HG03064 (cell line): ENCODE results near the gene ULBP2.
A peak's percentile ranks its signal among the peaks of the same experiment; 100 is the strongest.
"Not testable (repeated sequence)": the region's sequence is repeated elsewhere in the genome, so short reads cannot be mapped to it uniquely, and the experiment has no call there.

Source experiments
- ATAC-seq: cut with Tn5 transposase; IDR thresholded peaks from one replicate; pipeline ENCODE4 v1.9.1; 2021; ENCODE audit warnings: low read depth; ENCODE audit not compliant: unreplicated experiment

ULBP2 gene

DNA sequence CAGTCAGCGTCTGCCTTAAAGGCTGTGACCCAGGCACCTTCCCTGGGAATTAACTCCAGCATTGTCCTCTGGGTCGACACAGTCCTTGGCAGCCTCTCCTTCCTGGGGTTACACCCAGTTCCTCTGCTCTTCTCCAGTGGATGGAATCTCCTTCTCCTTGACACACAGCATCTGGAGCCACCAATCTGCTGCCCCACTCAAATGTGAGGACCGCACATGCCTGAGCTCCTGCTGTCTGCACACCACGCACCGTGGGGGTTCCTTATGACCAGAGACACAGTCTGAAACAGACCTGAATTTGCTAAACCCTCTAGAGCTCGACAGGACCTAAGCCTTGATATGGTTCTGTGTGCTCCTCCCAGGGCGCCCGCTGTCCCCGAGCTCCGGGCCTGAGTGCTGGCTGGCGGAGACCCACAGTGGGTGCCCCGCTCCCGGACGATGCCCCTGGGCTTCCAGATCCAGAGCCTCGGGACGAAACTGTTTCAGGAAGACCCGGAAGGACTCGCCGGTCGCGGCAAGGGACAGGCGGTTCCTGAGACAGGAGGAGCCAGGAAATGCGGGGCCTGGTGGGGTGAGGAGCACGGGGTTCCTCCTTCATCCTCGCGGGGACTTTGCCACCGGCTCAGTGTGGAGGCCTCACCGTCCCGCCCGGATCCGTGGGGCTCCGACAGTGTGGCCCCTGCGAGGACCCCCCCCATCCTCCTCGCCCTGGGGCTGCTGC lies 16.4 kb upstream of the ULBP2 start:
- no peak for ATAC-seq

DNA sequence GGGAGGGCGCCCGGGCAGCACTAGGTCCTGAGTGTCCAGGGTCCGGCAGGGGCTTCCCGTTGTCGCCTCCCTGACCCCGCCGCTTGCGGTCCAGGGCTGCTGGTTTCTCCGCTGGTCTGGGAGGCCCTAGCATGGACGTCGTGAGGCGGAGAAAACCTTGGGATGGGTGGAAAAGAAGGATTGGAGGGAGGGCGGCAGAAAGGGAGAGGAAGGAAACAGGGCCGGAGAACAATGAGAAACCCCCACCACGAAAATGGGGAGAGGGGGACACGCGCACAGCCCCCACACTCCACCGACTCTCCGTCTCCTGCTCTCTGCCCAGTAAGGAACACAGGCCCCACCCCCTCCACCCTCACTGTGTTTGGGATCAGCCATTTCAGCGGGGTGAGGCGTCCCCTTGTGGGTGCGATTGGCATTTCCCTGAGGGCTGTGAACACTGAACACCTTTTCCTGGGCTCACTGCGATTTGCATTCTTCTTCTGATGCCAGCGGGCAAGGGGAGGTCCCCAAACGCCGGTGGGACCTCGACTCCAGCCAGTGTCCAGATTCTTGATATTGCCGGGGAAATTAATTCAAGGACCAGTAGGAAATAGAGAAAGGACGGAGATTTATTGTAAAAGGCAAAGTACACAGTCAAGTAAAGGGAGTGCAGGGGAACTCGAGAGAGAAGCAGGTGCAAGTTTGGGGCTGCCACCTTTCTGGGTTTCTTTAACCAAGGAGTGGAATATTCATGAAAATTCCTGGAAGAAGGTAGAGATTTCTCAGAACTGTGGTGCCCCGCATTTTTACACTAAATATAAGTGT lies 15.6 kb upstream of the ULBP2 start:
- ATAC-seq = no peak

DNA sequence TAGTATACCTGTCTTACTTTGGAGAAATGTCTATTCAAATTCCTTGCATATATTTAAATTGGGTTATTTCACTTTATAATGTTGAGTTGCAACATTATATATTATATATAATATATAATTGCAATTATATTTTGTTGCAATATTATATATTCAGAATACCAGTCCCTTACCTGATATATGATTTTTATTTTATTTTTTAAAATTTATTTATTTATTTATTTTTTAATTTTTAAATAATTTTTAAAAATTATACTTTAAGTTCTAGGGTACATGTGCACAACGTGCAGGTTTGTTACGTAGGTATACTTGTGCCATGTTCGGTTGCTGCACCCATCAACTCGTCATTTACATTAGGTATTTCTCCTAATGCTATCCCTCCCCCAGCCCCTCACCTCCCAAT lies 14.8 kb upstream of the ULBP2 start:
- ATAC-seq = not testable (repeated sequence)

DNA sequence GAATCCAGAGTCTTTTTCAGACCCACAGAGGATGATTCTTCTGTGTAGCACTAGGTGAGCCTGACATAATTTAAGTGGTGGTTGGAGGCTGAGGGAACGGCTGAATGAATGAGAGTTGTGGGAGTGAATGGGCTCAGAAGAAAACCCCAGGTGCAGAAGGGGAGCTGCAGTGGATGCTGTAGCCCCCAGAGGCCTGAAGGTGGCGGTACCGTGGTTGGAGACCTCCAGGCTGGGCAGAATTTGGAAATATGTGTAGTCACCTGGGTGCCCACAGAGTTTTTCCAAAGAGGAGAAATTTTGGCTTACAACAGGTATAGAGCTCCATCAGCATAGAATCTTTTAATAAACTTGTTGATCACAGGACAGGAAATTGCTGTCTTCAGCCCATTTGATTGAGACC lies 12.4 kb upstream of the ULBP2 start:
- no peak for ATAC-seq

DNA sequence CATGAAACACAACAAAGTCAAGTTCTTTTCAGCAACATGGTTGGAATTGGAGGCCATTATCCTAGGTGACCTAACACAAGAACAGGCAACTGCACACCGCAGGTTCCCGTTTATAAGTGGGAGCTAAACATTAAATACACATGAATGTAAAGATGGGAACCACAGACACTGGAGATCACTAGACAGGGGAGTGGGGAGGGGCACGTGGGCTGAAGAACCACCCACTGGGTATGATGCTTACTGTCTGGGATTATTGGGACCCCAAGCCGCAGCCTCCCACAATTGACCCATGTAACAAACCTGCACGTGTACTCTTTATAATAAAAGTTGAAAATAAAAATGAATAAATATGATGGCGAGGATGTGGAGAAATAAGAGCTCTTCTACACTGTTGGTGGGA lies 10.3 kb upstream of the ULBP2 start:
- ATAC-seq = no peak

DNA sequence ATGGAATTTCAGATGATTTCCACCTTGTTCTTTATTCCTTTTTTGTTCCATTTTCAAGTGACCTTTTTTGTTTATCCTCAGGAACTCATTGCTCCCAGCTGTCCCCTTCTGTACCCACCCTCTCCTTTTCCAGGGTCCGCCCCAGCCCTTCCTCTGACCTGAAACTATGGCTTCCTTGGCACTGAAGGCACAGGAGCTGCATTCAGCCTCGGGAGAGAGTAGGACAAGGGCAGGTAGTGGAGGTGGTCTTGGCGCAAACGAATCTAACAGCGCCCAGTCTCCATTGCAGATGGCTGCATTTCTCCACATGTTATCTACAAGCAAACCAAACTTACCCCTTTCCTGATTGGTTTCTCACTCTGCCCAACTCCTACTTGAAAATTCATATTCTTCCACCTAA lies 8.8 kb upstream of the ULBP2 start:
- ATAC-seq = no peak

DNA sequence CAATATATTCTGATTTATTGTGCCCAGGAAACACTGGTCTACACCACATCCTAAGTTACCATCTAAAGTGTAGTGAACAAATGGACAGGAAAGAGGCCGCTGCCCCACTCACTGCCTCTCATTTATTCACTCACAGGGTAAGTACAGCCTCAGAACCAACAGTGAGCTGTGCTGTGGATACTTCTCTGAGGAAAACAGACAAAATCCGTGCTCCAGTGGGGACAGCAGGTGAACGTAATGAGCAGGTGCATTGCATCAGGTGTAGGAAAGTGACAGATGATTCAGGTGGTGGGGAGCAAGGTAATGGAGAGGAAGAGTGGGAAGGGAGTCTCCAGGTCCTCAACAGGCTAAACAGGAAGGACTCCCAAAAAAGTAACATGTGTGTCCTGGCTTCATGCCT lies 8.4 kb upstream of the ULBP2 start:
- ATAC-seq = no peak

DNA sequence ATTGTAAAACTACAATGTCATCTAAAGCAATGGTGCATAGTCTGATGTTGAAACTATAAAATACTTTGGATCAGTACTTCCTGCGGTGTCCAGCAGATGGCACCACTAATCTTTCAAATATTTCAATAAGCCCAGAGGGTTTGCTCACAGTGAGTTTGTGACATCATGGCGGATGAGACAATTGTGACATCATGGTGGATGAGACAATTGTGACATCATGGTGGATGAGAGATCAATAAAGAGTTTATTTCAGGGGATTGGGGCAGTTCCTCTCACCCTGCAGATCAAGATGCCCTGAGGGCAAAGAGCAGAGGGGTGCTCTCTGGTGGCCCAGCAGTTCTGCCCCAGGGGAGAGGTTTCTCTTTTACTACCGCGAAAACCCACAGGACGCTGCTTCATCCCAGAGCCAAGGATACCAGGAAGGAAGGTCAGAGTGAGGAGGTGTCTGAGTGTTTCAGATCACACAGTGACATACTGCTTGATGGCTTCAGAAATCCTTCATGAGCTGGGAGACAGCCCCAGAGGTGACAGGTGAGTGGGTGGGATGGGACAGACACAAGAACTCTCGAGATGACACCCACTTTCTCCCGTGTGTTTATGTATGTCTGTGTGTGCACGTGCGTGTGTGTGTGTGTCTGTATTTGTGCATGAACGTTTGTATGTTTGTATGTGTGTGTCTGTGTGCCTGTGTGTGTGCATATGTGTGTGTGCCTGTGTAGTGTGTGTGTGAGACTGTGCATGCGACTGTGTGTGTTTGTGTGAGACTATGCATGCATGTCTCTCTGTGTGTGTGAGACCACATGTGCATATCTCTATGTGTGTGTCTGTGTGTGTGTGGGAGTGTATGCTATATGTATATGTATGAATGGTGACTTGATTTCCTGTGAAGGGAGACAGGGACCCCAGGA lies 7.3 kb upstream of the ULBP2 start:
- ATAC-seq = no peak

DNA sequence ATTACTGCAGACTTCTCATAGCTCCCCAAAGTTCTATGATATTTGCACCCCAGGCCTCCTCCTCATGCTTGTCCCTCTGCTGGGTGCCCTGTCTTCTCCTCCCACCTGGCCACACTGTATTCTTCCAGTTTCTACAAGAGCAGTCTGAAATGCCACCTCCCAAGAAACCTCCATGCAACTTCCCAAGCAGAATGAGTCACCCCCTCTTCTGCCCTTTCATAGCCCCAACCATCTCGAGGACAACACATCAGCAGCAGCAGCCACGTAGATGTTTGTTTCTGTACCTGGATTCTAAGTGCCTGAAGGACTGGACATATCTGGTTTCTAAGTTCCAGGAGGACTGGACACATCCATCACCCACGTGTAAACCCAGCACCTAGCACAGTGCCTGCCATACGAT lies 6.6 kb upstream of the ULBP2 start:
- no peak for ATAC-seq

DNA sequence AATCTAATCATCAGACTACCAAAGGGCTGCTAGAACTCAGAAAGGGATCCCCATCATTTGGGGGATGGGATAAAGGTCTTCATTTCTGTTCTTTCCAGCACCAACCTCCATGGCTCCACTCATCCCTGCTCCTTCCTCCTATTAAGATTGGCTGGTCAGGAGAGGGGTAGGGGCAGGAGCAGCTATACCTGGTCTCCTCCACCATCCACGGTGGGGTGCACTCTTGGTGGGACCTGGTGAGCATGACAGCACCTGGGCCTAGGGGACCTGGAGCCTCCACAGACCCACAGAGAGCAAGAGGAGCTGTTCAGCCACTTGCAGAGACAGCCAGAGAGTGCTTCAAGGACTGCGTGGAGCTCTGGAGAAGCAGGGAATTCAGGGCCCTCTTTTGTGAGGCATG lies 6.1 kb upstream of the ULBP2 start:
- ATAC-seq = no peak

DNA sequence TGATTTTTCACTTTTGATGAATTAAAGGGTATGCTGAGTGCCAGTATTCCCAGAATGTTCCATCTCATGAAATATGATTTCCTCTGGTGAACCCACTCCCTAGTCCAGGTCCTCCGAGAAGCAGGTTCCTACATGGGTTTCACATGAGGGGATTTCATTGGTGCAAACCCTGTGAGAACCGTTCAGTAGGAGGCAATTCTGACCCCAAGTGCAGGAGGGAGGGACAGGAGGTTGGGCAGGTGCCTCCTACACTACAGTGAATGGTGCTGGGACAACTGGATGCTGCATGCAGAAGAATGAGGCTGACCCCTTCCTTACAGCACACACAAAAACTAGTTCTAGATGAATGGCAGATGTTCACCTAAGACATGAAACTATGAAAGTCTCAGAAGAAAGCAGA lies 5.1 kb upstream of the ULBP2 start:
- no peak for ATAC-seq

DNA sequence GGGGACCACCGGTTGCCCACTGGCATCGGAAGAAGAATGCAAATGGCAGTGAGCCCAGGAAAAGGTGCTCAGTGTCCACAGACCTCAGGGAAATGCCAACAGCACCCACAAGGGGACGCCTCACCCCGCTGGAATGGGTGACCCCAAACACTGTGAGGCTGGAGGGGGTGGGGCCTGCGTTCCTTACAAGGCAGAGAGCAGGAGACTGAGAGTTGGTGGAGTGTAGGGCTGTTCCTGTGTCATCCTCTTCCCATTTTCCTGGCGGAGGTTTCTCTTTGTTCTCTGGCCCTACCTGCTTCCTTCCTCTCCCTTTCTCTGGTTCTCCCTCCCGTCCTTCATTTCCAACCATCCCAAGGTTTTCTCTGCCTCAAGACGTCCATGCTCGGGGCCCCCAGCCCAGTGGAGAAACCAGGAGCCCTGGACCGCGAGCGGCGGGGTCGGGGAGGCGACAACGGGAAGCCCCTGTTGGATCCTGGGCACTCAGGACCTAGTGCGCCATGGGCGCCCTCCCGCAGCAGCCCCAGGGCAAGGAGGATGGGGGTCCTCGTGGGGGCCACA lies 3.7 kb upstream of the ULBP2 start:
- not testable (repeated sequence) for ATAC-seq

DNA sequence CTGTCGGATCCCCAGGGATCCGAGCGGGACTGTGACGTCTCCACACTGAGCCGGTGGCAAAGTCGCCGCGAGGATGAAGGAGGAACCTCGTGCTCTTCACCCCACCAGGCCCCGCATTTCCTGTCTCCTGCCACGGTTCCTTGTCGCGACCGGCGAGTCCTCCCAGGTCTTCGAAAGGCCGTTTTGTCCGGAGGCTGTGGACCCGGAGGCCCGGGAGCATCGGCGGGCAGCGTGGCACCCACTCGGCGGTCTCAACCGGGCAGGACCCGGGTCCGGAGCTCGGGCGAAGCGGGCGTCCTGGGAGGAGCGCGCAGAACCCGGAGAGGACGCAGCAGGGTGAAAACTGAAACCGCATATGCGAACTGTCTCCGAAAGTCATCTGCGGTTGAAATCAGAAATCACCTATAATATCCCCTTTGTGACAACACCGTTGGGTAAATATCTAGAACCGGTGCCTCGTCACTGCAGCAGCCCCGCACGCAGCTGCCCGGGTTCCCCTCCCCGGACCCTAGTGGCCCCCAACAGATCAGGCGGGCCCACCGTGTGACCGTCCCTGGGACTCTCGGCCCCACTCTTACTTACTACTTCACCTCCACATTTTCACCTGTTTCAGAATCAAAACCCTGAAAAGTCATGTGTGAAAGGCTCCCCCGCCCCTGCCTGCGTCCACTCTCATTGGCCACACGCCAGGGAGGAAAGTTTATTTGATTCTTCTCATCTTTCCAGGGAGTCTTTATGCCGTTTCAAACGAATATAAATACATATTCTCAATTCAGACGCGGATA lies 3.1 kb upstream of the ULBP2 start:
- peak; percentile 74 for ATAC-seq

DNA sequence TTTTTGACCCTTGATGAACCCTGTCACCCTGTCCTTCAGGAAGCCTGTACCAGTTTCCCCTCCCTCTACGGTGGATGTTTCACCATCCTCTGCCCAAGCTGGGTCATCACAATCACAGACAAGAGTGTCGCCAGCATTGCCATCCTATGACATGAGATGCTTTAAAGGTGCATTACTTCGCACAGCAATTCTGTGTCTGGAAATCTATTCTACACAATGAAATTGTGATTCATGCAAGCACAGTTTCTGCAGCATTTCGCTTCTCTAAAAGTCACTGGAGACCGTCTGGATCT lies 2.5 kb upstream of the ULBP2 start:
- no peak for ATAC-seq

DNA sequence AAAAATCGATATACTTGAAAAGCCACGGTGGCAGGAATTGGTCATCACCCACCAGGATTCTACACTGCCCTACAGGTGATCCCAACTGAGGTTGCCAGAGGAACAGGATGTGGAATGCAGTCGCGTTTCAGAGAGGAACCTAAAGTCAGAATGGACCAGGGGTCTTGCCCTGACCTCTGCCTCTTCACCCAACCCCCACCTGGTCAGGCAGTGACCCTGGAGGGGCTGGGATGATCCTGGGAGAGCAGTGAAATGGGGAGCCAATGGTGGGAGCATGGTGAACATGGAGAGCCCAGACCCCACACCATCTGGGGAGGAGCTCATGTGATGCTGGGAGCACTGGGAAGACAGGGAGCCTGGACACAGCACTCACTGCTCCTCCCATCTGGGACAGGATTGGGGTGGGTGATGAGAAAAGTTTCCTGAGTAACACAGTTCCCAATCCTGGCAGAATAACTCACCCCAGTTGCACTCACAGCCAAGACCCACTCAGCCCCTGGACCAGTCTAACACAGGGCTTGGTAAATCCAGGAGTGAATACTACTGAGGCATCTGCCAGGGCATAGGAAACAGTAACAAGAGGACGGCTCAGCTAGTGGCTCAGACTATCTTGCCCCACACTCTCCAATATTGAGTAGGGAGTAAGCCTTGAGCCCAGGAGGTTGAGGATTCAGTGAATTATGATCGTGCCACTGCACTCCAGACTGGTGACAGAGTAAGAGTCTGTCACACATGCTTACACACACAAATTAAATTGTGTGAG lies 1.7 kb upstream of the ULBP2 start:
- no peak for ATAC-seq

DNA sequence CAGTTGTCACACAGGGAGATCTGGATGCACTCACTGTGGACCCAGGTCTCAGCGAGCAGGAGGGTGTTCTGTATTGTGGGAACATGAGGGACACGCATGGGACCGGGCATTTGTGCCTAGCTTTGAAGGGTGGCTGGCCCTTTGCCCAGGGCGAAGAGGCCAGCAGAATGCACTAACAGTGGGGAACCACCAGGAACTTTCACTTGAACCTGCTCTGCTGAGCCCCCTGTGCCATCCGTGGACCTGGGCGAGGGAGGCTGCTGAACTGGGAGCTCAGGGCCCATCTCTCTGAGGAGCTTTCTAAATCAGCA lies 1.2 kb upstream of the ULBP2 start:
- no peak for ATAC-seq

DNA sequence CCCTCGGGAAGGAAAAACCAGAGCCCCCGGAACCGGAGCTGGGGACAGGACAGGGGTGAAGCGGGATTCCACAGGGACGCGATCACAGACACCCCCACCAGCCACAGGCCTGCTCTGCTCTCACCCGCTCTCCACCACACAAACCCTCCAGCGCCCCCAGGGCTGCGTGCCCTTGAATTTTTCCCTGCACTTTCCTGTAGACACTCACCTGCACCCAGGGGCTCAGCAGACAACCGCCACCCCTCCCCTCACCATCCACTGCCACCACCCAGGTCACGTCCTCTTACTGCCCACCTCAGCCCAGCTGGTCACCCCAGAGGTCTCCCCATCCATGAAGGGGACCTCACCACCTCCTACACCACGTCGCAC lies 631 bp downstream of the ULBP2 start:
- ATAC-seq = no peak

DNA sequence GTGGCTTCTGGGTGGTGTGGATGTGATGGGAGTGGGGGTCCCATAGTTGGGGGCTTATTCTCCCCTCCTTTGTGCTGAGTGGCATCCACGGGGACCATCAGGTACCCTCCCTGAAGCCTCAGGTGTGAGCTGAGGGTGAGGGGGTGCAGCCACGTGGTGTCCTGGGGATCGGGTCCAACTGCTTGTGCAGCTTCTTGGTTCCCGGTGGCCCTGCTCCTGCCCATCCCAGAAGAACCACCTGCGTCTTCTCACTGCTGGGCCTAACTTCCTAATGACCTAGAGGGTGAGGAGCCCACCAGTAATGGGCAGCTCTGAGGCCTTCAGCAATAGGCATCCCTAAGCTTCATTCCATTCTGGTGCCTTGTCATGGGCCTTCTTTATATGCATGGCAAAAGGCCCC lies 1.5 kb downstream of the ULBP2 start:
- ATAC-seq = not testable (repeated sequence)

DNA sequence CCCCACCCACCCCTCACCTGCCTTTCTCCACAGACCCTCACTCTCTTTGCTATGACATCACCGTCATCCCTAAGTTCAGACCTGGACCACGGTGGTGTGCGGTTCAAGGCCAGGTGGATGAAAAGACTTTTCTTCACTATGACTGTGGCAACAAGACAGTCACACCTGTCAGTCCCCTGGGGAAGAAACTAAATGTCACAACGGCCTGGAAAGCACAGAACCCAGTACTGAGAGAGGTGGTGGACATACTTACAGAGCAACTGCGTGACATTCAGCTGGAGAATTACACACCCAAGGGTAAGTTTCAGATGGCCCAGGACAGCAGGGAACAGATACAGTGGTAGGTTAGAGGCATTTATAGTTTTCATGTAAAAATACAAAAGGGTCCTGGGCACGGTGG lies 3.5 kb downstream of the ULBP2 start:
- ATAC-seq = not testable (repeated sequence)

DNA sequence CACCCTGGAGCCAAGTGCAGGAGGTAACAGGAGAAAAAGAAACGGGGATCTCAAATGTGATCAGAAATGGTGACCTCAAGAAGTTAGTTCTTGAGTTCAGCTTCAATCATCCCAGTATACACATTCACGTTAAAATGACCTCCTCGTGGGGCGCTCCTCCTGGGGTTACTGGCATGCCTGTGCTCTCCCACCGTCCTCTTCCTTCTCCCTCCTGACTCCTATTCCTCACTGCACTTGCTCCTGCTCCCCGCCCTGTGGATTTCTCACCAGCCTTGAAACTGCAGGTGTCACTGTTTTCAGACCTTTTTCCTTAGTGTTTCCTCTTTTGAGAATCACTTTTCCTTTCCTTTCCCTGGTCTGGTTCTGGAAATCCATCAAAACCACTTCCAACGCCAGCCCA lies 4.8 kb downstream of the ULBP2 start:
- ATAC-seq = not testable (repeated sequence)
